Liver (tissue), 9 donors: ENCODE data around the gene KRT6C. TPM values are rescaled to one million over a fixed set of nuclear protein-coding genes. Genes with fewer than 3 reads are reported as not detected.

ENCODE experiments used
- DNase-seq: peaks from one replicate; pipeline ENCODE4 v3.0.0-alpha.2; 2017; ENCODE audit warnings: low spot score
- H3K27ac ChIP-seq, 2 donors: one replicate each; pipeline ENCODE4 v1.7.0; 2013; ENCODE audit warnings: inconsistent platforms in 2 of 2, low read length in 2 of 2, control low read depth in 1 of 2, low read depth in 1 of 2, mild to moderate bottlenecking in 1 of 2
- H3K27me3 ChIP-seq, 4 donors: one replicate each; pipeline versions ENCODE4 v1.6.1 to v1.7.0; 2013; ENCODE audit warnings: low read length in 3 of 4, inconsistent platforms in 1 of 4, mild to moderate bottlenecking in 1 of 4, moderate library complexity in 1 of 4; ENCODE audit not compliant: control insufficient read depth in 4 of 4, insufficient read depth in 4 of 4
- H3K36me3 ChIP-seq, 4 donors: one replicate each; pipeline versions ENCODE4 v1.6.1 to v1.7.0; 2013; ENCODE audit warnings: low read length in 3 of 4, mild to moderate bottlenecking in 3 of 4, low read depth in 1 of 4, moderate library complexity in 1 of 4; ENCODE audit not compliant: control insufficient read depth in 4 of 4, insufficient read depth in 3 of 4
- H3K4me1 ChIP-seq, 4 donors: one replicate each; pipeline versions ENCODE4 v1.6.1 to v1.7.0; 2013; ENCODE audit warnings: low read length in 3 of 4, mild to moderate bottlenecking in 3 of 4, moderate library complexity in 1 of 4; ENCODE audit not compliant: control insufficient read depth in 4 of 4, insufficient read depth in 4 of 4
- H3K4me3 ChIP-seq, 3 donors: one replicate each; pipeline versions ENCODE4 v1.6.1 to v1.7.0; 2013; ENCODE audit warnings: low read length in 3 of 3, control low read depth in 1 of 3, low read depth in 1 of 3, mild to moderate bottlenecking in 1 of 3
- H3K9ac ChIP-seq, 2 donors: one replicate each; pipeline ENCODE4 v1.7.0; 2013; ENCODE audit warnings: low read length in 2 of 2, mild to moderate bottlenecking in 2 of 2, moderate library complexity in 2 of 2, control low read depth in 1 of 2, low read depth in 1 of 2
- H3K9me3 ChIP-seq, 4 donors: one replicate each; pipeline versions ENCODE4 v1.6.1 to v1.7.0; 2013; ENCODE audit warnings: low read length in 3 of 4; ENCODE audit not compliant: control insufficient read depth in 4 of 4
- ATF3 ChIP-seq: IDR thresholded peaks from 2 replicates; pipeline ENCODE4 v1.6.1; 2016; ENCODE audit warnings: antibody characterized with exemption
- CTCF ChIP-seq: fragments of 150-350 bp; IDR thresholded peaks from 2 replicates; pipeline ENCODE4 v1.5.1; 2017; ENCODE audit warnings: improper control_type of control experiment, low read depth, low read length; ENCODE audit not compliant: missing input control
- EGR1 ChIP-seq, 2 donors: IDR thresholded peaks; 2 replicates each; pipeline ENCODE4 v1.6.1; 2016 to 2018; ENCODE audit warnings: antibody characterized with exemption in 2 of 2, low read depth in 2 of 2
- FOXA2 ChIP-seq: IDR thresholded peaks from 2 replicates; pipeline ENCODE4 v1.6.1; 2016; ENCODE audit warnings: antibody characterized with exemption
- GABPA ChIP-seq, 2 donors: IDR thresholded peaks in 1 of 2; conservative IDR thresholded peaks in 1 of 2; 2 replicates each; pipeline ENCODE4 v1.6.1; 2016; ENCODE audit warnings: antibody characterized with exemption in 2 of 2, mild to moderate bottlenecking in 1 of 2, moderate library complexity in 1 of 2
- HNF4A ChIP-seq, 2 donors: conservative IDR thresholded peaks; 2 replicates each; pipeline ENCODE4 v1.6.1; 2016; ENCODE audit warnings: antibody characterized with exemption in 2 of 2, mild to moderate bottlenecking in 2 of 2
- HNF4G ChIP-seq: IDR thresholded peaks from 2 replicates; pipeline ENCODE4 v1.6.1; 2016; ENCODE audit warnings: antibody characterized with exemption
- JUND ChIP-seq, 2 donors: IDR thresholded peaks; 2 replicates each; pipeline ENCODE4 v1.6.1; 2016; ENCODE audit warnings: antibody characterized with exemption in 2 of 2
- MAX ChIP-seq: IDR thresholded peaks from 2 replicates; pipeline ENCODE4 v1.6.1; 2016; ENCODE audit warnings: antibody characterized with exemption
- NR2F2 ChIP-seq: IDR thresholded peaks from 2 replicates; pipeline ENCODE4 v1.6.1; 2016; ENCODE audit warnings: antibody characterized with exemption
- RAD21 ChIP-seq, 2 donors: IDR thresholded peaks; 2 replicates each; pipeline ENCODE4 v1.6.1; 2016; ENCODE audit warnings: antibody characterized with exemption in 2 of 2, mild to moderate bottlenecking in 2 of 2
- REST ChIP-seq: IDR thresholded peaks from 2 replicates; pipeline ENCODE4 v1.6.1; 2016; ENCODE audit warnings: antibody characterized with exemption, mild to moderate bottlenecking
- RXRA ChIP-seq, 2 donors: IDR thresholded peaks; 2 replicates each; pipeline ENCODE4 v1.6.1; 2017 to 2018; ENCODE audit warnings: antibody characterized with exemption in 2 of 2, mild to moderate bottlenecking in 1 of 2
- SP1 ChIP-seq: IDR thresholded peaks from 2 replicates; pipeline ENCODE4 v1.6.1; 2018; ENCODE audit warnings: antibody characterized with exemption, mild to moderate bottlenecking
- YY1 ChIP-seq: IDR thresholded peaks from 2 replicates; pipeline ENCODE4 v1.6.1; 2016; ENCODE audit warnings: antibody characterized with exemption, mild to moderate bottlenecking
- whole genome bisulfite sequencing: extraction: QIAGEN DNeasy Blood & Tissue Kit; methylation state at CpG from one replicate; pipeline ENCODE4 v1.1.7; 2013; 5-methylcytosine and 5-hydroxymethylcytosine counted together
- polyA plus RNA-seq, 2 donors: library from polyadenylated mRNA; stranded (reverse) in 1 of 2; unstranded in 1 of 2; fragments of 200-250 nt in 1 of 2; fragments of >200 nt in 1 of 2; fragmentation: Nextera tagmentation in 1 of 2; extraction: Ambion mirVana in 1 of 2; gene quantifications; one replicate each; pipeline versions ENCODE4 v1.2.1 to v1.2.3, GENCODE V29; 2013 to 2015
- total RNA-seq, 2 donors: library from RNA; depleted of rRNA; stranded (reverse); fragments of >200 nt; gene quantifications; one replicate each; pipeline ENCODE4 v1.2.3, GENCODE V29; 2014
- donor health status: healthy.
- donor health status: healthy.
- donor health status: healthy.
- donor health status: healthy.
- donor health status: healthy.

The KRT6C gene
- total and polyA plus RNA-seq, 4 donors, result 0.61 TPM; not detected in 3

- Histone ChIP-seq H3K9ac (no peak overlapping the region), H3K36me3 (no peaks in the 10 kb centered on the region), H3K27ac (no peak overlapping the region), H3K4me1 (peaks cover 0 to 1% (median 0%) of the 10 kb centered on the region in 4 donors), H3K4me3 (no peak overlapping the region), H3K27me3 (no peaks in the 10 kb centered on the region), H3K9me3 (no peaks in the 10 kb centered on the region)
- WGBS, result 76% methylated on average over 2 of the region's 2 CpGs
- no peak for DNase-seq
- no peak for TF ChIP-seq HNF4A (conservative IDR thresholded peaks at IDR 0.05)
Observed at GRCh38 chr12:52477651-52478050, 4.0 kb upstream of the KRT6C start.

- H3K36me3 ChIP-seq, result no peaks in the 10 kb centered on the region
- no peak for TF ChIP-seq HNF4G
- TF ChIP-seq GABPA (IDR thresholded peaks at IDR 0.05 in 1 of 2, conservative IDR thresholded peaks at IDR 0.05 in 1 of 2), result no peak
- no peak for TF ChIP-seq NR2F2
- TF ChIP-seq SP1, result no peak
- TF ChIP-seq JUND (IDR thresholded peaks at IDR 0.05), result no peak
- no peak for TF ChIP-seq MAX
- TF ChIP-seq CTCF, result no peak
- TF ChIP-seq REST, result no peak
- no peak for TF ChIP-seq ATF3
- no peak for TF ChIP-seq YY1
- TF ChIP-seq RXRA (IDR thresholded peaks at IDR 0.05), result no peak
- no peak for TF ChIP-seq EGR1 (IDR thresholded peaks at IDR 0.05; ENCODE audit: low read depth in 2 of 2)
- no peak for TF ChIP-seq RAD21 (IDR thresholded peaks at IDR 0.05)
- H3K9ac ChIP-seq, result no peak overlapping the region
- no peak overlapping the region for H3K4me3 ChIP-seq
- no peak for DNase-seq
- WGBS, result 94% methylated on average over 2 of the region's 2 CpGs
- no peak overlapping the region for H3K27ac ChIP-seq
- no peaks in the 10 kb centered on the region for H3K4me1 ChIP-seq
- H3K27me3 ChIP-seq, result no peaks in the 10 kb centered on the region
- H3K9me3 ChIP-seq, result no peaks in the 10 kb centered on the region
Observed at GRCh38 chr12:52474212-52474611, 607 bp upstream of the KRT6C start.

GRCh38 chr12:52469853-52470252, 3.8 kb downstream of the KRT6C start:
- Histone ChIP-seq H3K4me3 (no peak overlapping the region), H3K4me1 (no peaks in the 10 kb centered on the region), H3K9me3 (no peaks in the 10 kb centered on the region), H3K27ac (no peak overlapping the region), H3K36me3 (no peaks in the 10 kb centered on the region), H3K27me3 (no peaks in the 10 kb centered on the region), H3K9ac (no peak overlapping the region)
- WGBS, result 44% methylated on average over 4 of the region's 4 CpGs
- TF ChIP-seq EGR1 (IDR thresholded peaks at IDR 0.05; ENCODE audit: low read depth in 2 of 2) (no peak), FOXA2 (no peak), JUND (IDR thresholded peaks at IDR 0.05) (no peak), REST (no peak), HNF4A (conservative IDR thresholded peaks at IDR 0.05) (peak; percentile 44 to 64)
- no peak for DNase-seq
